A549 (cell line): ENCODE data around the gene SCYL1.
A peak's percentile ranks its signal among the peaks of the same experiment; 100 is the strongest.

ENCODE experiments used
- BHLHE40 ChIP-seq: IDR thresholded peaks from 2 replicates; pipeline ENCODE4 v1.6.1; 2012; ENCODE audit warnings: low read depth, low read length, inconsistent platforms
- CBX8 ChIP-seq: fragments of 200-600 bp; sonication (generic); IDR thresholded peaks from 2 replicates; pipeline ENCODE4 v1.6.1; 2016
- CEBPB ChIP-seq, 2 experiments: fragments of >200 bp in 1 of 2; sonication (Bioruptor Twin) in 1 of 2; formaldehyde crosslinking in 1 of 2; IDR thresholded peaks; 2 replicates each; pipeline ENCODE4 v1.6.1; 2012 to 2016
- CHD4 ChIP-seq: fragments of 200-600 bp; sonication (generic); IDR thresholded peaks from 2 replicates; pipeline ENCODE4 v1.6.1; 2016; ENCODE audit warnings: antibody characterized with exemption, mild to moderate bottlenecking, borderline replicate concordance
- JUN ChIP-seq, 2 experiments: fragments of >200 bp; sonication (Bioruptor Twin); formaldehyde crosslinking; IDR thresholded peaks; 2 replicates in 1 of 2; 3 replicates in 1 of 2; pipeline ENCODE4 v1.6.1; 2016 to 2017
- MAFK ChIP-seq: fragments of 450-650 bp; IDR thresholded peaks from 2 replicates; pipeline ENCODE4 v1.6.1; 2014; ENCODE audit not compliant: partially characterized antibody
- MAZ ChIP-seq: fragments of 150-350 bp; IDR thresholded peaks from 2 replicates; pipeline ENCODE4 v1.6.1; 2014; ENCODE audit warnings: antibody characterized with exemption, low read depth, low read length, borderline replicate concordance
- MYC ChIP-seq: IDR thresholded peaks from 2 replicates; pipeline ENCODE4 v1.6.1; 2012; ENCODE audit warnings: mild to moderate bottlenecking, inconsistent platforms, low read length, improper control_type of control experiment, borderline replicate concordance
- POLR2A ChIP-seq: IDR thresholded peaks from 2 replicates; pipeline ENCODE4 v1.6.1; 2012; ENCODE audit warnings: mild to moderate bottlenecking, low read length
- RAD21 ChIP-seq, 2 experiments: fragments of >200 bp in 1 of 2; sonication (Bioruptor Twin) in 1 of 2; formaldehyde crosslinking in 1 of 2; IDR thresholded peaks in 1 of 2; conservative IDR thresholded peaks in 1 of 2; 2 replicates in 1 of 2; 3 replicates in 1 of 2; pipeline ENCODE4 v1.6.1; 2012 to 2018; ENCODE audit warnings: inconsistent platforms in 1 of 2
- RARB ChIP-seq: fragments of 250-450 bp; sonication (Bioruptor Pico); IDR thresholded peaks from 2 replicates; pipeline ENCODE4 v1.8.0; 2021; ENCODE audit warnings: mild to moderate bottlenecking, moderate library complexity
- RCOR1 ChIP-seq: fragments of 150-350 bp; IDR thresholded peaks from 2 replicates; pipeline ENCODE4 v1.6.1; 2014; ENCODE audit warnings: antibody characterized with exemption, low read length, low read depth
- TF ChIP-seq, protein P1 (sequence below): fragments of >200 bp; sonication (Bioruptor Twin); formaldehyde crosslinking; IDR thresholded peaks from 3 replicates; pipeline ENCODE4 v1.5.1; 2016
- TF ChIP-seq, protein P2 (sequence below): IDR thresholded peaks from 2 replicates; pipeline ENCODE4 v1.6.1; 2012

DNA sequence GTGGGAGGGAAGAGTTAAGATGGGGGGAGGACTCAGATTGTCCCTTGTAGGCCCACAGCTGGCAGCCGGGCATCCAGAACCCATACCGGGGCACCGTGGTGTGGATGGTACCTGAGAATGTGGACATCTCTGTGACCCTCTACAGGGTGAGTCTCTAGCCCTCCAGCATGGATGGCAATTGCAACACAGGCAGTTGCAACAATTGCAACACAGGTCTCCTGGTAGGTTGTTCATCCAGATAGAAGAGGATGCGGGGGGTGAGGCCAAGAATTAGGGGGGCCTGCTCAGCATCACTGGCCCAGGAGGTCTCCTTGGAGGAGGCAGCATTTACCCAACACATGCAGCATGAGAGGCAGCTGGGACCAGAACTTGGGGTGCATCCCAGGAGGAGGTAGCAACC, 54.4 kb downstream of the SCYL1 start:
- TF ChIP-seq, protein P1, sequence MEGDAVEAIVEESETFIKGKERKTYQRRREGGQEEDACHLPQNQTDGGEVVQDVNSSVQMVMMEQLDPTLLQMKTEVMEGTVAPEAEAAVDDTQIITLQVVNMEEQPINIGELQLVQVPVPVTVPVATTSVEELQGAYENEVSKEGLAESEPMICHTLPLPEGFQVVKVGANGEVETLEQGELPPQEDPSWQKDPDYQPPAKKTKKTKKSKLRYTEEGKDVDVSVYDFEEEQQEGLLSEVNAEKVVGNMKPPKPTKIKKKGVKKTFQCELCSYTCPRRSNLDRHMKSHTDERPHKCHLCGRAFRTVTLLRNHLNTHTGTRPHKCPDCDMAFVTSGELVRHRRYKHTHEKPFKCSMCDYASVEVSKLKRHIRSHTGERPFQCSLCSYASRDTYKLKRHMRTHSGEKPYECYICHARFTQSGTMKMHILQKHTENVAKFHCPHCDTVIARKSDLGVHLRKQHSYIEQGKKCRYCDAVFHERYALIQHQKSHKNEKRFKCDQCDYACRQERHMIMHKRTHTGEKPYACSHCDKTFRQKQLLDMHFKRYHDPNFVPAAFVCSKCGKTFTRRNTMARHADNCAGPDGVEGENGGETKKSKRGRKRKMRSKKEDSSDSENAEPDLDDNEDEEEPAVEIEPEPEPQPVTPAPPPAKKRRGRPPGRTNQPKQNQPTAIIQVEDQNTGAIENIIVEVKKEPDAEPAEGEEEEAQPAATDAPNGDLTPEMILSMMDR = no peak
- no peak for TF ChIP-seq POLR2A
- no peak for TF ChIP-seq RCOR1
- 0 out of 4 replicates have a peak, but pooled peaks of 1 of the 2 experiments have one; percentile 28 for TF ChIP-seq CEBPB (IDR thresholded peaks at IDR 0.05)
- no peak for TF ChIP-seq CBX8
- TF ChIP-seq RAD21 (conservative IDR thresholded peaks at IDR 0.05 in 1 of 2, IDR thresholded peaks at IDR 0.05 in 1 of 2) = no peak
- TF ChIP-seq, protein P2, sequence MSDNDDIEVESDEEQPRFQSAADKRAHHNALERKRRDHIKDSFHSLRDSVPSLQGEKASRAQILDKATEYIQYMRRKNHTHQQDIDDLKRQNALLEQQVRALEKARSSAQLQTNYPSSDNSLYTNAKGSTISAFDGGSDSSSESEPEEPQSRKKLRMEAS = no peak
- TF ChIP-seq MAZ = no peak
- no peak for TF ChIP-seq BHLHE40
- TF ChIP-seq JUN (IDR thresholded peaks at IDR 0.05) = no peak
- no peak for TF ChIP-seq MYC
- TF ChIP-seq CHD4 = no peak
- TF ChIP-seq MAFK = no peak
- TF ChIP-seq RARB (CRISPR knock-in tag) = no peak
